Measurements from ENCODE around the gene PPP1R9A. TPM values are rescaled to one million over a fixed set of nuclear protein-coding genes. Genes with fewer than 3 reads are reported as not detected.

Gene PPP1R9A
- total RNA-seq, 1 donor from 2014 or later = 1.3 TPM

DNA sequence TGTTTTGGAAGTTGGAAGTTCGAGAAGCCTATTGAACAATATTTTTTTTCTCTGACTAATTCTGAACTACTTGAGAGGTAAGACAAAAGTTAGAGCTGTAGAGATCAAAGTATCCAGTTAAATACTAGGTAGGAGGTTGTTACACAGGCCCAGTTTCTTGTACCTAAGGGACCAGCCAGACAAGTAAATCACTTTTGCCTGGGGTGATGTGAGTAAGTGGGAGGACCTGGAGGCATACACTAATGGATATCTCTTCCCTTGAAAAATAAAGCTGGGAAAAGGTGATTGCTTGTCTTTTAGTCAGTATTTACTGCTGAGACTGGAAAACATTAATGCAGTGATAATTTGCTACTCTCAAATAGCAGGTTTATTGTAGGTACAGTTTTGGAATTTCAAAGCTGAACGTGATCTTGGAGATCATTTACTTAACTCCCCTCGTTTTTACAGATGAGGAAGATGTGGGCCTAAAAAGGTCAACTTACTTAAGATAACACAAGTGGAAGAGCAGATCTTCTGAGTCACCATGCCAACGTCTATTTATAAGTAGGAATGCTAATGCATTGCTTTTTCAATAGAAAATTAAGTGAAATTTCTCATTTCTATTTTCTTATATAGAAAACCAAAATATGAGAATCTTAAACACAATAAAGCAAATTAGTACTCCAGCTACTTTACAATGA lies 181.3 kb downstream of the PPP1R9A start:
- intact Hi-C loops (cut with micrococcal nuclease) = no loop called here
- DNase-seq (no peak), ATAC-seq (ENCODE audit: low read depth) (no peak)
- ChIA-PET CTCF (no interaction called here), POLR2A (no interaction called here)
- Mint-ChIP-seq H3K9me3 (no peaks in the 10 kb centered on the region), H3K4me3 (no peak overlapping the region), H3K4me1 (no peaks in the 10 kb centered on the region), H3K36me3 (ENCODE audit: low read depth) (no peaks in the 10 kb centered on the region), H3K27me3 (no peaks in the 10 kb centered on the region), H3K27ac (no peak overlapping the region)
- TF ChIP-seq, protein P1, sequence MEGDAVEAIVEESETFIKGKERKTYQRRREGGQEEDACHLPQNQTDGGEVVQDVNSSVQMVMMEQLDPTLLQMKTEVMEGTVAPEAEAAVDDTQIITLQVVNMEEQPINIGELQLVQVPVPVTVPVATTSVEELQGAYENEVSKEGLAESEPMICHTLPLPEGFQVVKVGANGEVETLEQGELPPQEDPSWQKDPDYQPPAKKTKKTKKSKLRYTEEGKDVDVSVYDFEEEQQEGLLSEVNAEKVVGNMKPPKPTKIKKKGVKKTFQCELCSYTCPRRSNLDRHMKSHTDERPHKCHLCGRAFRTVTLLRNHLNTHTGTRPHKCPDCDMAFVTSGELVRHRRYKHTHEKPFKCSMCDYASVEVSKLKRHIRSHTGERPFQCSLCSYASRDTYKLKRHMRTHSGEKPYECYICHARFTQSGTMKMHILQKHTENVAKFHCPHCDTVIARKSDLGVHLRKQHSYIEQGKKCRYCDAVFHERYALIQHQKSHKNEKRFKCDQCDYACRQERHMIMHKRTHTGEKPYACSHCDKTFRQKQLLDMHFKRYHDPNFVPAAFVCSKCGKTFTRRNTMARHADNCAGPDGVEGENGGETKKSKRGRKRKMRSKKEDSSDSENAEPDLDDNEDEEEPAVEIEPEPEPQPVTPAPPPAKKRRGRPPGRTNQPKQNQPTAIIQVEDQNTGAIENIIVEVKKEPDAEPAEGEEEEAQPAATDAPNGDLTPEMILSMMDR (IDR thresholded peaks at IDR 0.05) = no peak

DNA sequence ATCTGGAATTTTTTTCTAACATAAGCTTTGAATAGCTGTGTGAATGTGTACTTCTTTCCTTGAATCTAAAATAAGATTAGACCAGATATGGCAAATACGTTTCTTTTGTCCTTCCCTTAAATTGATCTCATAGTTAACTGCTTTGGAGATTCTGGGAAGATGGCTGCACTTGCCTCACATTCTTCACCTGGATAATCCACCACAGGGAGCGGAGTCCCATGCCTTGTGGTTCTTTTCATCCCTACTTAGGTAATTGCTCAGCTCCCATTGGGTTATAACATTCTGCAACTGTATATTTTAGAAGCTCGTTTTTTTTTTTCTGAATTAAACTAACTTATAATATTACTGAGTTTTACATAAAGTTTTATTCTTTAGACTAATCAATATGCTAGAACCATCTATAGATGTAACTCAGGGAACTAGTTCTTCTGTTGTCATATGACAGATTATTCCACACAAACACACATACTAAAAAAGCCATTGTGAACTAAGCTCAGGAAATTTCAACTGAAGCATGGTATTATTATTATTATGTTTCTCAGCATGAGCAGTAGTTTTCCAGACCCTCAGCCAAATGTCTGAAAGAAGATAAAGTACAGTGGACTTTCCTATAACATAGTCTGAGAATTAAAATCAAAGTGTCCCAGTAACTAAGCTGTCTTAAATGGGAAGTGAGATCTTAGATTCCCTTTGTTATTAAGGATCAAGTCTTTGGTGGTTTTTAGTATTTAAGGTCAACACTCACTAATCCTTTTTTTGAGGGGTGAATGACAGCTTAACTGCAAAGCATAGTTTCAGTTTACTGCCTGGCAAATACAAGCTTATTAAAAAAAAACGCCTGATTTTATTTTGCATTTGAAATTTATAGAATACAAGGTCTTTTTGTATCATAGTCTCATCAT lies 182.3 kb downstream of the PPP1R9A start:
- no peaks in the 10 kb centered on the region for H3K4me1 Mint-ChIP-seq
- ATAC-seq (ENCODE audit: low read depth) (no peak), DNase-seq (no peak)
- H3K36me3 Mint-ChIP-seq (ENCODE audit: low read depth) = no peaks in the 10 kb centered on the region
- H3K27me3 Mint-ChIP-seq = no peaks in the 10 kb centered on the region
- ChIA-PET POLR2A (no interaction called here), CTCF (no interaction called here)
- no peak overlapping the region for H3K4me3 Mint-ChIP-seq
- TF ChIP-seq, protein P1 (IDR thresholded peaks at IDR 0.05) = no peak
- no peak overlapping the region for H3K27ac Mint-ChIP-seq
- intact Hi-C loops (cut with micrococcal nuclease) = no loop called here
- no peaks in the 10 kb centered on the region for H3K9me3 Mint-ChIP-seq

DNA sequence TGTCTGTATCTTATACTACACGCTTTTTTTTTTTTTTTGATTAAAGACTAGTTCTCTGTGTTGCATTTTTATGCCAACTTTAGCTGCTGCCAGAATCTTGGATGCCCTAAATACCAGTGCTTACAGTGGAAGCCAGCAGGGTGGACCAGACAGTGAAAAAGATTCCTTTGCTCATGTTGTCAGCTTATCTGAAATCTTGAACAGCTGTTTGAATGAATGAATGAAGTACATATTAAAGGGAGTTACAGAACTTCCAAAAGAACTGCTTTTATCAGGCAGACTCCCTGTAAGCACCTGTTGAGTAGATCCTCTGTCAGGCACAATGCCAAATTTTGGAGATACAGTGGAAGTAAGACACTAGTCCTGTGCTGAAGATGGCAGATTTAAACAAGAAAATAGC lies 184.9 kb downstream of the PPP1R9A start:
- TF ChIP-seq, protein P1 (IDR thresholded peaks at IDR 0.05) = no peak
- POLR2A ChIA-PET = no interaction called here

DNA sequence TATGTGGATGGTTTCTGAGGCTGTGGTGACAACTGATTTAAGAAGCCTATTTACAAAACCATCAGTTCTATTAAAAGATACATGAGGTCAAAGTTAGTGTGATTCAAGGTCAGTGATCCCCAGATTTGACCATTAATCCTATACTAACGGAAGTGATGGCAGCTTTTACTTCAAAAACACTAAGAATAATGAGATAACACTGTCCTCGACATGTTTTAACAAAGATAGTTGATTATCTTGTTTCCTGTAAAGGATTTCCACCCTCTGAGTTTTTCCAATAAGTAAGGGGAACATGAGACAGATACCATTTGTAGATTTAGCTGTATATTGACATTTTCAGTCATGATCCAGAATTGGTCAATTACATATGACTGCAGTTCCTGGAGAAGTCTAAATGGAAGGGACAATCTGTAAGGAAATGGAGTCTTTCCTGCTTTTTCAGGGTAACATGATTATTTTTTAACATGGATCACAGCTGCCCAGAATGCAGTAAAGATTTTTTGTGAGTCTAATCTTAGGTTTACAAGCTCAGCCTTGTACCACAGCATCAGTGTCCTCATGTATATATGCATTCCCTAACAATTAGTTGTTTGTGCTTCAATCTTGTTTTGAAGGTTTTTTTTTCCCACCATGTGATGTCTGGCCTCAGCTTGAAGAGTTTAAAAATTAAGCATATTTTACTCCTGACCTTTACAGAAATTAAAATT lies 188.0 kb downstream of the PPP1R9A start:
- H3K4me3 Mint-ChIP-seq = no peak overlapping the region
- ChIA-PET POLR2A (no interaction called here), CTCF (no interaction called here)
- H3K4me1 Mint-ChIP-seq = no peaks in the 10 kb centered on the region
- no peaks in the 10 kb centered on the region for H3K9me3 Mint-ChIP-seq
- TF ChIP-seq, protein P1 (IDR thresholded peaks at IDR 0.05) = no peak
- ATAC-seq (ENCODE audit: low read depth) (no peak), DNase-seq (no peak)
- no peaks in the 10 kb centered on the region for H3K27me3 Mint-ChIP-seq
- H3K36me3 Mint-ChIP-seq (ENCODE audit: low read depth) = no peaks in the 10 kb centered on the region
- no peak overlapping the region for H3K27ac Mint-ChIP-seq
- intact Hi-C loops (cut with micrococcal nuclease) = no loop called here

More for the DNA sequence above, 184.9 kb downstream of the PPP1R9A start:
- H3K4me3 Mint-ChIP-seq = no peak overlapping the region
- H3K4me1 Mint-ChIP-seq = no peaks in the 10 kb centered on the region
- no peak overlapping the region for H3K27ac Mint-ChIP-seq
- DNase-seq (no peak), ATAC-seq (ENCODE audit: low read depth) (no peak)
- H3K27me3 Mint-ChIP-seq = no peaks in the 10 kb centered on the region
- no peaks in the 10 kb centered on the region for H3K9me3 Mint-ChIP-seq
- CTCF ChIA-PET = interaction anchor here (0.6 kb wide), 1 partner anchor 21 kb away, joined by 3 read pairs; no protein-coding TSS in a partner anchor
- H3K36me3 Mint-ChIP-seq (ENCODE audit: low read depth) = no peaks in the 10 kb centered on the region
- intact Hi-C loops (cut with micrococcal nuclease) = no loop called here

Data from activated B cell treated with CpG ODN at 0.5 μM for 24 hours (primary cell).